GM18507 (cell line): ENCODE results near the gene DCC.
"Not testable (repeated sequence)": the region's sequence is repeated elsewhere in the genome, so short reads cannot be mapped to it uniquely, and the experiment has no call there.

Experiments used
- DNase-seq: peaks from one replicate; pipeline ENCODE4 v3.0.0; 2011; ENCODE audit warnings: low read depth; ENCODE audit not compliant: insufficient read length; ENCODE audit errors: extremely low spot score
- FAIRE-seq: peaks from 2 replicates; lab custom pipeline; 2011; peaks lifted over from hg19 to GRCh38; lab: Jason Lieb, UNC

Gene DCC

GRCh38 chr18:53496028-53496427 is 1156.0 kb downstream of the DCC start:
- FAIRE-seq (no peak), DNase-seq (no peak)

GRCh38 chr18:53503914-53504441 is 1164.0 kb downstream of the DCC start:
- no peak for FAIRE-seq
- DNase-seq = no peak

GRCh38 chr18:53508529-53508928 is 1168.5 kb downstream of the DCC start:
- FAIRE-seq = no peak
- no peak for DNase-seq

- FAIRE-seq = no peak
- DNase-seq = no peak
Observed at GRCh38 chr18:53509886-53510285, 1169.9 kb downstream of the DCC start.

GRCh38 chr18:53511725-53512124 is 1171.7 kb downstream of the DCC start:
- not testable (repeated sequence) for FAIRE-seq, DNase-seq

GRCh38 chr18:53521068-53521467 is 1181.1 kb downstream of the DCC start:
- DNase-seq (no peak), FAIRE-seq (no peak)

- FAIRE-seq = no peak
- no peak for DNase-seq
Observed at GRCh38 chr18:53526101-53526870, 1186.3 kb downstream of the DCC start.

GRCh38 chr18:53527365-53527764 is 1187.4 kb downstream of the DCC start:
- no peak for FAIRE-seq
- DNase-seq = no peak

GRCh38 chr18:53531187-53531586 is 1191.2 kb downstream of the DCC start:
- DNase-seq = no peak
- no peak for FAIRE-seq

- FAIRE-seq = no peak
- DNase-seq = no peak
Observed at GRCh38 chr18:53531896-53532295, 1191.9 kb downstream of the DCC start.

GRCh38 chr18:53534203-53534602 is 1194.2 kb downstream of the DCC start:
- DNase-seq (no peak), FAIRE-seq (no peak)

GRCh38 chr18:53534695-53535094 is 1194.7 kb downstream of the DCC start:
- no peak for FAIRE-seq
- DNase-seq = no peak

GRCh38 chr18:53536908-53537307 is 1196.9 kb downstream of the DCC start:
- no peak for DNase-seq
- no peak for FAIRE-seq

GRCh38 chr18:53541924-53542323 is 1201.9 kb downstream of the DCC start:
- DNase-seq = no peak
- no peak for FAIRE-seq

- no peak for FAIRE-seq
Observed at GRCh38 chr18:53543711-53544110, 1203.7 kb downstream of the DCC start.

GRCh38 chr18:53544917-53545316 is 1204.9 kb downstream of the DCC start:
- FAIRE-seq (no peak), DNase-seq (no peak)

More at GRCh38 chr18:53543711-53544110, 1203.7 kb downstream of the DCC start:
- no peak for DNase-seq

- FAIRE-seq = no peak
Observed at GRCh38 chr18:53551868-53552426, 1212.0 kb downstream of the DCC start.

GRCh38 chr18:53553030-53553429 is 1213.0 kb downstream of the DCC start:
- DNase-seq = no peak
- FAIRE-seq = no peak

More at GRCh38 chr18:53551868-53552426, 1212.0 kb downstream of the DCC start:
- no peak for DNase-seq

- DNase-seq (no peak), FAIRE-seq (no peak)
Observed at GRCh38 chr18:53556450-53556849, 1216.5 kb downstream of the DCC start.

- FAIRE-seq = no peak
- no peak for DNase-seq
Observed at GRCh38 chr18:53560546-53560945, 1220.5 kb downstream of the DCC start.

GRCh38 chr18:53566626-53567025 is 1226.6 kb downstream of the DCC start:
- FAIRE-seq (no peak), DNase-seq (no peak)
